Activated CD8-positive, alpha-beta T cell treated with anti-CD3 and anti-CD28 coated beads for 36 hours (primary cell): ENCODE data around the gene MAPKAPK2. TPM values are rescaled to one million over a fixed set of nuclear protein-coding genes. Genes with fewer than 3 reads are reported as not detected.

Source experiments
- ATAC-seq: fragments of 200-7000 bp; cut with Tn5 transposase; one replicate; pipeline ENCODE4 v1.10.0; 2021; ENCODE audit warnings: mild to moderate bottlenecking, moderate library complexity
- CTCF ChIA-PET: fragments of 350-600 bp; sonication (Branson Sonifier 250); formaldehyde crosslinking; loops from one replicate; lab custom pipeline; 2021; ENCODE audit warnings: antibody characterized with exemption; lab: Charles Lee
- POLR2A ChIA-PET: fragments of 350-600 bp; sonication (Branson Sonifier 250); formaldehyde crosslinking; loops from one replicate; lab custom pipeline; 2021; ENCODE audit warnings: antibody characterized with exemption; lab: Charles Lee
- DNase-seq: peaks from one replicate; pipeline ENCODE4 v3.0.0-alpha.2; 2020
- H3K27ac Mint-ChIP-seq: one replicate; pipeline ENCODE4 v1.8.0; 2021; ENCODE audit warnings: mild to moderate bottlenecking, mixed read lengths
- H3K27me3 Mint-ChIP-seq: one replicate; pipeline ENCODE4 v1.8.0; 2021; ENCODE audit warnings: mixed read lengths
- H3K36me3 Mint-ChIP-seq: one replicate; pipeline ENCODE4 v1.8.0; 2021; ENCODE audit warnings: low read depth, mixed read lengths
- H3K4me1 Mint-ChIP-seq: one replicate; pipeline ENCODE4 v1.8.0; 2021; ENCODE audit warnings: low read depth, mixed read lengths
- H3K4me3 Mint-ChIP-seq: one replicate; pipeline ENCODE4 v1.8.0; 2021; ENCODE audit warnings: mild to moderate bottlenecking, moderate library complexity, mixed read lengths
- H3K9me3 Mint-ChIP-seq: one replicate; pipeline ENCODE4 v1.8.0; 2021; ENCODE audit warnings: mixed read lengths
- intact Hi-C: fragments of 100-400 bp; cut with micrococcal nuclease; formaldehyde crosslinking; loops from one replicate; pipeline ENCODE4 v1.10.0; 2022
- total RNA-seq, 2 experiments: library from RNA; stranded (reverse); gene quantifications; one replicate each; pipeline ENCODE4 v1.2.3, GENCODE V29; 2021
- TF ChIP-seq, protein P1 (sequence below): fragments of 200-600 bp; IDR thresholded peaks from one replicate; pipeline ENCODE4 v1.8.0; 2022; ENCODE audit warnings: antibody characterized with exemption, mild to moderate bottlenecking

Gene MAPKAPK2
- total RNA-seq, 2 experiments from 2014 or later = 50.4 to 51.4 TPM

DNA sequence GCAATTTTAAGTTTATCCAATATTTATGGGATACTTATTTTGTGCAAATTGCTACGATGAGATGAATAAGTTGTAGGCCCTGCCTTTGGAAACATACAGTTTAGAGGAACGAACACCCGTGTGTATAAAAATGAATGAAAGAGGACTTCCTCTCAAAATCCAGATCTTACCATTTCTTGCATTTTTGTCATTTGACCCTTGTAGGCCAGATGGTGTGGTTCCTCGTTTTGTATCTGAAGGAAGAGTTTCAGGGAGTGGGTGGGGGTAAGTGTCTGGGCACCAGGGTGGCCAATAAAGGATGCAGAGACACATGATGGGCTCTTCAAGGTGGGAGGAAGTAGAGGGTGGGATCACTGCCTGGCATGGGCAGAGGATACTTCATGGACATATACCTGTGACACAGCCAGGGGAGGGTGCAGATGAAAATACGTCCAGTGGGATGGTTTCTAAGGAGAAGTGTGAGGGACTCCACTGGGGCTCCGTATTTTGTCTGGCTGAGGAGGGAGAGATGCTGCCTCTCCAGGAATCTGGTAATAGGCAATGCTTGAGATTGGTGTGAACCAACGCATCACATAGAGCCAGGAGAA lies 14.4 kb downstream of the MAPKAPK2 start:
- H3K4me3 Mint-ChIP-seq = no peak overlapping the region
- H3K9me3 Mint-ChIP-seq = no peaks in the 10 kb centered on the region
- intact Hi-C loops = no loop called here
- ATAC-seq (no peak), DNase-seq (no peak)
- H3K27me3 Mint-ChIP-seq = no peaks in the 10 kb centered on the region
- H3K27ac Mint-ChIP-seq = peak overlapping the region; percentile 2
- peaks cover 67% of the 10 kb centered on the region for H3K4me1 Mint-ChIP-seq
- H3K36me3 Mint-ChIP-seq = peaks cover 11% of the 10 kb centered on the region
- CTCF ChIA-PET = interaction anchor here (0.6 to 1.7 kb wide), 4 partner anchors 36 to 115 kb away, joined by 3 to 10 read pairs (median 4); partner anchors contain the start of gene DYRK3
- POLR2A ChIA-PET = interaction anchor here (0.7 kb wide), 1 partner anchor 115 kb away, joined by 3 read pairs; no protein-coding TSS in a partner anchor
- TF ChIP-seq, protein P1, sequence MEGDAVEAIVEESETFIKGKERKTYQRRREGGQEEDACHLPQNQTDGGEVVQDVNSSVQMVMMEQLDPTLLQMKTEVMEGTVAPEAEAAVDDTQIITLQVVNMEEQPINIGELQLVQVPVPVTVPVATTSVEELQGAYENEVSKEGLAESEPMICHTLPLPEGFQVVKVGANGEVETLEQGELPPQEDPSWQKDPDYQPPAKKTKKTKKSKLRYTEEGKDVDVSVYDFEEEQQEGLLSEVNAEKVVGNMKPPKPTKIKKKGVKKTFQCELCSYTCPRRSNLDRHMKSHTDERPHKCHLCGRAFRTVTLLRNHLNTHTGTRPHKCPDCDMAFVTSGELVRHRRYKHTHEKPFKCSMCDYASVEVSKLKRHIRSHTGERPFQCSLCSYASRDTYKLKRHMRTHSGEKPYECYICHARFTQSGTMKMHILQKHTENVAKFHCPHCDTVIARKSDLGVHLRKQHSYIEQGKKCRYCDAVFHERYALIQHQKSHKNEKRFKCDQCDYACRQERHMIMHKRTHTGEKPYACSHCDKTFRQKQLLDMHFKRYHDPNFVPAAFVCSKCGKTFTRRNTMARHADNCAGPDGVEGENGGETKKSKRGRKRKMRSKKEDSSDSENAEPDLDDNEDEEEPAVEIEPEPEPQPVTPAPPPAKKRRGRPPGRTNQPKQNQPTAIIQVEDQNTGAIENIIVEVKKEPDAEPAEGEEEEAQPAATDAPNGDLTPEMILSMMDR = no peak

DNA sequence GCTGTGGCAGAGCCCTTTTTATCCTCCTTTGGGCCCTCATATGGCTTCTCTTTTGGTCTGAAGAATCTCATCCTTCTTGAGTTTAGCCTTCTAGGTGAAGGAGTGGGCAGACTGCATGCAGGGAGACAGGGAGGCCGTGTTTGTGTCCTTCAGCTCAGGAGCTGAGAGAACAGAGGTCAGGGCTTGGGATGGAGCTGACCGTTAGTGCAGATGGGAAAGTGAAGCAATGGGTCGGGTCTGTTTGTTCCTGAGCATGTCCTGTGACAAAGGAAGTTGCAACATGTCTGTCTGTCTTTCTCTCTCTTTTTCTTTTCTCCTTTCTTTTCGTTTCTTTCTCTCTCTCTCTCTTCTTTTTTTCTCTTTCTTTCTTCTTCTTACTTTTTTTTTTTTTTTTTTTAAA lies 14.9 kb downstream of the MAPKAPK2 start:
- ATAC-seq = no peak
- Mint-ChIP-seq H3K36me3 (peaks cover 11% of the 10 kb centered on the region), H3K4me1 (peaks cover 71% of the 10 kb centered on the region), H3K27me3 (no peaks in the 10 kb centered on the region), H3K4me3 (no peak overlapping the region), H3K27ac (peak overlapping the region; percentile 27), H3K9me3 (no peaks in the 10 kb centered on the region)
- TF ChIP-seq, protein P1 = no peak
- ChIA-PET CTCF (interaction anchor here (0.7 to 2.5 kb wide), 4 partner anchors 8 to 42 kb away, joined by 3 to 10 read pairs (median 7); no protein-coding TSS in a partner anchor), POLR2A (interaction anchor here (0.7 to 1.6 kb wide), 2 partner anchors 13 to 114 kb away, joined by 3 read pairs; no protein-coding TSS in a partner anchor)
- DNase-seq = no peak
- intact Hi-C loops = no loop called here

DNA sequence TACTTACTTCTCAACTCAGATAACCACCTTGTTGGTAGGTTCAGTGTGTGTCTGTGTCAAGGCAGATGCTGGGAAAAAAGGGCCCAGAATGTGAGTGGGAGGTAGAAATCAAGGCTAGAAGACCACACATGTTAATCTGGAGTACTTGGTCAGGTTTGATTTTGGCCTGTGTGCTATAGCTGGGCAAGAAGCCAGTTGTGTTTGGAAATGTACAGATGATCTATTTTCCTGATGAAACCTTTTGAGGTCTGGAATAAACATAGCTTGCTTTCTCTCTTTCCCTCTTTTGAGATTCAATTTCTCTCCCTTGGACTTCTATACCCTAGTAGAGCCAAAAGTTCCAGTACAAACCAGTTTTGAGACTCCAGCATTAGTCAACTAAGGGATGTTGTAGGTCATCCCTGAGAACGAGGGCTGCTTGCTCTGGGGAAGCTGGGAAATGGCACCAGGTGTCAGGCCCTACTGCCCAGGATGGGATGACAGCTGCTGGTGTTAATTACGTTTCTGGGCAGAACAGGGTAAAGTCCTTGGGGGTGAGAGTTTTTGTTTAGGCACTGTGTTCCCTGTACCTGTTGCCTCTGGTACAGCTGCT lies 15.8 kb downstream of the MAPKAPK2 start:
- H3K4me3 Mint-ChIP-seq = no peak overlapping the region
- H3K9me3 Mint-ChIP-seq = no peaks in the 10 kb centered on the region
- ATAC-seq = no peak
- H3K27me3 Mint-ChIP-seq = no peaks in the 10 kb centered on the region
- H3K27ac Mint-ChIP-seq = peak overlapping the region; percentile 8
- peaks cover 11% of the 10 kb centered on the region for H3K36me3 Mint-ChIP-seq
- intact Hi-C loops = no loop called here
- DNase-seq = no peak
- ChIA-PET POLR2A (interaction anchor here (1.6 to 2.5 kb wide), 2 partner anchors 9 to 12 kb away, joined by 3 to 13 read pairs; no protein-coding TSS in a partner anchor), CTCF (interaction anchor here (0.6 to 2.5 kb wide), 6 partner anchors 26 to 103 kb away, joined by 3 to 10 read pairs (median 4); partner anchors contain the start of gene DYRK3)
- TF ChIP-seq, protein P1 = no peak
- peaks cover 73% of the 10 kb centered on the region for H3K4me1 Mint-ChIP-seq

DNA sequence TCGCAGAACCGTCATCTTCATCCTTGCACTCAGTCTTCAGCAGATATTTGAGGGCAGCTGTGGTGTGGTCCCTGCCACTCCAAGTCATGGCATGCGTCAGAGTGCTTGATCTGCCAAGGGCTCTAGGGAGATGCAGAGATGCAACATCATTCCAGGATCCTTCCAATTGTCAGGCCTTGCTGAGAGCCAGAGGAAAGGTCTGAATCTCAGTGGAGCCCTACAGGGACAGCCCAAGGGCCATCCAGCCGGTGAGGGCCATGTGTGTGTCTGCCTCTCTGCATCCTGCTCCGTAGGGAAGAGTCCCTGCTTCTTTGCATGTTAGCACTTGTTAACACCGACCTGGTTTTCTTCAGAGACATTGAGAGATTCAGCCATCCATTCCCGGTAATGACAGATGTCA lies 17.6 kb downstream of the MAPKAPK2 start:
- DNase-seq = no peak
- intact Hi-C loops = no loop called here
- H3K27me3 Mint-ChIP-seq = no peaks in the 10 kb centered on the region
- TF ChIP-seq, protein P1 = no peak
- peaks cover 4% of the 10 kb centered on the region for H3K36me3 Mint-ChIP-seq
- ATAC-seq = no peak
- H3K4me3 Mint-ChIP-seq = no peak overlapping the region
- no peaks in the 10 kb centered on the region for H3K9me3 Mint-ChIP-seq
- peaks cover 76% of the 10 kb centered on the region for H3K4me1 Mint-ChIP-seq
- CTCF ChIA-PET = interaction anchor here (0.7 to 4.5 kb wide), 8 partner anchors 9 to 130 kb away, joined by 3 to 43 read pairs (median 4); no protein-coding TSS in a partner anchor
- POLR2A ChIA-PET = interaction anchor here (0.7 to 2.5 kb wide), 2 partner anchors 10 to 13 kb away, joined by 3 to 13 read pairs; no protein-coding TSS in a partner anchor
- no peak overlapping the region for H3K27ac Mint-ChIP-seq
